ENCODE data around the gene SKIC3.

Gene SKIC3

DNA sequence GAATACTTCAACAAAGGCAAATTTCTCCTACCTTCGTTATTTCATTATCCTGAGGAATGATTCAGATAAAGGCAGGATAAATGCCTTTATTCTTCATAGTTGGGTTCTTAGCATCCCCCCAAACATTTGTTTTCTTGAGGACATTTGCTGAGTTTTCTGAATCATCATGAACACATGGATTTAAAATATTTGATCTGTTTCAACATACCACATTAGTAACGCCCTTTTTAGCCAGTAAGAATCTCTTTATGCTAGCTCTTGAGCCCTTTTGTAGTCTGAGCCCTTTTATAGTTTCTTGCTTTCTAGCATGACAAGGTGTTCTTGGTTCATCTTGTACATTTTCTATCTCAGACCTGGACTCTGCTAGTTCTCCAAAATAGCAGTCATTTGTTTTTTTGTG, 27.9 kb downstream of the SKIC3 start:
- CTCF ChIA-PET, result no interaction called here
- TF ChIP-seq, protein P1, sequence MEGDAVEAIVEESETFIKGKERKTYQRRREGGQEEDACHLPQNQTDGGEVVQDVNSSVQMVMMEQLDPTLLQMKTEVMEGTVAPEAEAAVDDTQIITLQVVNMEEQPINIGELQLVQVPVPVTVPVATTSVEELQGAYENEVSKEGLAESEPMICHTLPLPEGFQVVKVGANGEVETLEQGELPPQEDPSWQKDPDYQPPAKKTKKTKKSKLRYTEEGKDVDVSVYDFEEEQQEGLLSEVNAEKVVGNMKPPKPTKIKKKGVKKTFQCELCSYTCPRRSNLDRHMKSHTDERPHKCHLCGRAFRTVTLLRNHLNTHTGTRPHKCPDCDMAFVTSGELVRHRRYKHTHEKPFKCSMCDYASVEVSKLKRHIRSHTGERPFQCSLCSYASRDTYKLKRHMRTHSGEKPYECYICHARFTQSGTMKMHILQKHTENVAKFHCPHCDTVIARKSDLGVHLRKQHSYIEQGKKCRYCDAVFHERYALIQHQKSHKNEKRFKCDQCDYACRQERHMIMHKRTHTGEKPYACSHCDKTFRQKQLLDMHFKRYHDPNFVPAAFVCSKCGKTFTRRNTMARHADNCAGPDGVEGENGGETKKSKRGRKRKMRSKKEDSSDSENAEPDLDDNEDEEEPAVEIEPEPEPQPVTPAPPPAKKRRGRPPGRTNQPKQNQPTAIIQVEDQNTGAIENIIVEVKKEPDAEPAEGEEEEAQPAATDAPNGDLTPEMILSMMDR (conservative IDR thresholded peaks at IDR 0.05; ENCODE audit: low read depth), result no peak
- POLR2A ChIA-PET (ENCODE audit: low non-redundant PET), result no interaction called here
- no peak for DNase-seq (ENCODE audit: low spot score)
- H3K27ac ChIP-seq, result no peak overlapping the region

DNA sequence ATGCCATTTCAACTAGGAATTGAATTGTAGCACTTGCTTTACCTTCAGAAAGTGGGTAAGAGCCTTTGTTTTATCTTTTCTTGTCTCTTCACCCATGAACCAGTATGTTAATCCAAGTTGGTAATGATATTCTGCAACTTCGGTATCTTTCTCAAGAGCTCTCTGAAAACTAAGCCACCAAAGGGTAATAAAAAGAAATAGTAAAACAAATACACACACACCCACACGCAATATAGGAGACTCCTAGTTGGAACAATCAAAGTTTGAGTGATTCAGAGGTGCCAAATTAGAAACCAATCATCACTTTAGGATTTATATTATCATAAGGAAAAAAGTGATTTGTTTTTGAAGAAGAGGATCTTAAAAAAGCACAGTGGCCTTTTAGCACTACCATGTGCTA, 30.4 kb downstream of the SKIC3 start:
- no peak overlapping the region for H3K27ac ChIP-seq
- ChIA-PET POLR2A (ENCODE audit: low non-redundant PET) (no interaction called here), CTCF (no interaction called here)
- DNase-seq (ENCODE audit: low spot score), result no peak
- TF ChIP-seq, protein P1 (conservative IDR thresholded peaks at IDR 0.05; ENCODE audit: low read depth), result no peak

DNA sequence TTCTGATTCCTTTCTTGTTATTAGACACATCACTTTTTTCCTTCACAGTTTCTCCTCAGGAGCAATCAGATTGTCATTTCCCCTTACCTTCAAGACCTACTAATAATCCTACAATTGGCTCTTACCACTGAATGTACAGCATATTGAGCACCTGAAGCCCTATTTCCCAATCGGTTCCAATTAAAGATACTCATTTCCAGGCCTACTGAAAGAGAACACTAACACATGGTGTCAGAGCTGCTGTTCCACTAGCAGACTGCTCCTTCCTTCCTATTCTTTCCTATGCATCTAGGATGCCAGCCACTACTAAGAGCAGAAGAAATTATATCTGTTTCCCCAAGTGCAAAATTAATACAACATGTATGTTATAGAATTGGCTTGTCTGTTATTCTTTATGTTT, 34.6 kb downstream of the SKIC3 start:
- CTCF ChIA-PET, result no interaction called here
- POLR2A ChIA-PET (ENCODE audit: low non-redundant PET), result no interaction called here
- no peak overlapping the region for H3K27ac ChIP-seq
- no peak for DNase-seq (ENCODE audit: low spot score)
- TF ChIP-seq, protein P1 (conservative IDR thresholded peaks at IDR 0.05; ENCODE audit: low read depth), result no peak

DNA sequence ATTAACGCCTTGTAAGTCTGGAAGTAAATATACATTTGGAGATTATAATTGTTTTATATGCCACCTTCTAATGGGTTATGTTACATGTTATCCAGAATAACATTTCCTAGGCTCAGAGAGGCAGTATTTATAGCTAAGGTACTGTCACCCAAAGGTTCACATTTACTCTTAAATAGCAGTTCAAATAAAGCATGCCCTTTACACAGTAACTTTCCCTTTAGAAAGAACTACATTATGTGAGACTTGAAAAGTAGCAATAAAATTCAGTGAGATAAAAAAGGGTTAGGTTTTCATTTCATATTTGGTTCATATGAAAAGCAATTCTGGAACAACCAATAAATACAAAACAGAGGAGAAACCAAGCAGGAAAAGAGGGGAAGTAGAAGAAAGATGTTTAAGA, 35.1 kb downstream of the SKIC3 start:
- H3K27ac ChIP-seq, result no peak overlapping the region
- DNase-seq (ENCODE audit: low spot score), result no peak
- ChIA-PET CTCF (no interaction called here), POLR2A (ENCODE audit: low non-redundant PET) (no interaction called here)
- TF ChIP-seq, protein P1 (conservative IDR thresholded peaks at IDR 0.05; ENCODE audit: low read depth), result no peak

DNA sequence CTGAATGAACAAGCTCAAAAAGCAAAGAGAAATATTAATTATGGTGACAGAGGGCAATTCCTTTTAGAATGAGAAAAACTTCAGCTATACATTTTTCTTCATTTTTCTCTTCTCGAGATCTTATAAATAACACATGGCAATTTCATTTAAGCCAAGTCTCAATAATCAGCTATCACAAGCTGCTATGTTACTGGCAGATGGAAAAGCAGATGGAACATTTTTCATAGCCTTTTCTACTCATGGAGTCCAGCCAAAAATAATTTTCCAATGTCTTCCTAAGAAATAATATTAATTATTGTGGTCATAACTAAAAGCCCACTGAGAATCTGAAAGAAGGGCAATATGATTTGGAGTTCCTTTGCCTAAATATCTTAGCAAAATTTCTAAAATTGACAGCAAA, 35.6 kb downstream of the SKIC3 start:
- H3K27ac ChIP-seq, result no peak overlapping the region
- no peak for DNase-seq (ENCODE audit: low spot score)
- POLR2A ChIA-PET (ENCODE audit: low non-redundant PET), result interaction anchor here (0.8 kb wide), 1 partner anchor 358 kb away, joined by 5 read pairs; no protein-coding TSS in a partner anchor
- TF ChIP-seq, protein P1 (conservative IDR thresholded peaks at IDR 0.05; ENCODE audit: low read depth), result no peak
- CTCF ChIA-PET, result no interaction called here

DNA sequence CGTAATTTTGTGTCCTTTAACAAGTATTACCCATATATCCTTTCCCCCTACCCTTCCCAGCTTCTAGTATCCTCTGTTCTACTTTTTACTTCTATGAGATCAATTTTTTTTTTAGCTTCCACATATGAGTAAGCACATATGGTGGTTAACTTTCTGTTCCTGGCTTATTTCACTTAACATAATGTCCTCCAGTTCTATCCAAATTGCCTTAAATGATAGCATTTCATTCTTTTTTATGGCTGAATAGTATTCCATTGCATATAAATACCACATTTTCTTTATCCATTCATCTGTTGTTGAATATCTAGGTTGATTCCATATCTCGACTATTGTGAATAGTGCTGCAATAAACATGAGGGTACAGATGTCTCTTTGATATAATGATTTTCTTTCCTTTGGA, 36.4 kb downstream of the SKIC3 start:
- TF ChIP-seq, protein P1 (conservative IDR thresholded peaks at IDR 0.05; ENCODE audit: low read depth), result no peak
- ChIA-PET POLR2A (ENCODE audit: low non-redundant PET) (no interaction called here), CTCF (no interaction called here)
- no peak for DNase-seq (ENCODE audit: low spot score)
- H3K27ac ChIP-seq, result no peak overlapping the region

DNA sequence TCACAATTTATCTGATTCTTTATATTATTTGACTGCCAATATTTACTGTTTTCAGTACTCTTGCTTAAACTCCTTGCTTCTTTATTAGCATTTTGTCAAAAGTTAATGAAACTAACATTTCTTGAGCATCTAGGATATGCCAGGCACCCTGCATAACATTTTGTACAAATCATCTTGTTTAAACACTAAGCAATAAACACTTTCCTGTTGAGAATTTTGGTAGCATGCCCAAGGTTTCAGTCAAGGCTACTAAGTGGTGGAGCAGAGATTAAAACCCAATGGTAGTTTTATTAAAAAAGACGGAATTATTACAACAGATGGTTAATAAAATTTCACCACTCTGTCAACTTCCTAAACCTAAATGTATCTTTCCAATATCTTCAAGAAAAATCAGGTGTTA, 43.2 kb downstream of the SKIC3 start:
- POLR2A ChIA-PET (ENCODE audit: low non-redundant PET), result no interaction called here
- CTCF ChIA-PET, result no interaction called here
- no peak overlapping the region for H3K27ac ChIP-seq

More for the DNA sequence above, 43.2 kb downstream of the SKIC3 start:
- TF ChIP-seq, protein P1 (conservative IDR thresholded peaks at IDR 0.05; ENCODE audit: low read depth), result no peak
- DNase-seq (ENCODE audit: low spot score), result no peak
